GM23248 (cell line): ENCODE results near the gene DENND1A.

Experiments used
- EZH2 ChIP-seq: fragments of 200-600 bp; sonication (generic); IDR thresholded peaks from 2 replicates; pipeline ENCODE4 v1.6.1; 2018; ENCODE audit warnings: antibody characterized with exemption, mild to moderate bottlenecking; ENCODE audit not compliant: insufficient read depth, poor library complexity, severe bottlenecking
- EZH2phosphoT487 ChIP-seq: fragments of 200-600 bp; sonication (generic); IDR thresholded peaks from 2 replicates; pipeline ENCODE4 v1.6.1; 2018; ENCODE audit warnings: antibody characterized with exemption, moderate library complexity, mild to moderate bottlenecking, low read depth; ENCODE audit not compliant: insufficient read depth

GRCh38 chr9:123643518-123643917 is 286.4 kb downstream of the DENND1A start:
- TF ChIP-seq EZH2 = no peak
- TF ChIP-seq EZH2phosphoT487 = no peak
